ENCODE measurements around the gene GAB2.

The GAB2 gene

DNA sequence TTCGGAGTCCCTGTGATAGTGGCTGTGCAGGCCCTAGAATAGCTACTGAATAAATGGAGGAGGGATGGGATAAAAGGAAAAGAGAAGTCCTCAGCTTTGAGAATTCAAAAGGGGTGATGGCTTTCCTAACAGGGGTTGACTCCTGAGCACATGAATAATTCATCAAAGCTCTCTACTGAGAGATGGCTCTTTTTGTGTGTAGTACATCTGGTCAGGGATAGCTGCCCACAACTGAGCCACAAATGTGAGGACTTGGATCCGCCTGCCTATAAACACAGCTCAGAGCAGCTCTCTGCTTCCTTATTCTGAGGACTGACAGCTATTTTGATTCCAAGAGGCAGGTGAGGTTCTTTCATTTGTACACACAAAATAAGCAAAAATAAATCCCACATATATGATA, 146.6 kb downstream of the GAB2 start:
- DNase-seq, result no peak

- DNase-seq, result no peak
Measured at GRCh38 chr11:78269806-78270205, 147.8 kb downstream of the GAB2 start.

DNA sequence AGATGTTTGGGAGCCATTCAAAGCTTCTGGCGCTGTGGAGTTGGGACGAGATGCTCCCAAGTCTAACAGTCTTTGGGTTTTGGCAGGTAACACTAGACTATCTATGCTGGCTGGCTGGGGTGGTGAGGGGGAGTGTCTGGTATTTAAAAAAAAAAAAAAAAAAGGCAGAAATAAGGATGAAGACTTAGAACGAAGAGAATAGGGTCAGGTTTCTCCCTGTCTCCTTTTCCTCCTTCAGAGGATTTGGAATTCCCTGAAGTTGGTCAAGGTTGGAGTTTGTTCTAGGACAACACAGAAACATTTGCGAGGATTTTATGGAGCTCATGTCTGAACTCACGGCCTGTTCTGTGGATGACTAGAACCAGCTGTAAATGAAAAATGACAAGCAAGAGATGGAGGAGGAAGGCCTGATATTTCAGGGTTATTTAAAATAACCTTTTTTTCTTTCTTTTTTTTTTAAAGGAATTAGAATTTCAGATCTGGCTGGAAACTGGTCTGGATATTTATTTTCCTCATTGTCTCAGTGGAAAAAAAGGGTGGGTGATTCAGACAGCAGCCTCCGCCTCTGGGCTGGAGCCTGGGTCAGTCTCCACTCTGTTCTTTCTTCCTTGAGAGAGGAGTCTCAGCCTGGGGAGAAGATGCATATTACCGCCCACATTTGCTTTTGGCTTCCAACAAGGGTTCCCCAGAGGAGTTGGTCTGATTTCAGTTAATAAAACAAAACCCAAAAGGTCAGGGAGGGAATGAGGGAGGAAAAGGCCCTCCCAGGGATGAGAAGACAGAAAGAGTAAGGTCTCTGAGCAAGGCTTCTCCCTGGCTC, 148.8 kb downstream of the GAB2 start:
- DNase-seq, result no peak

DNA sequence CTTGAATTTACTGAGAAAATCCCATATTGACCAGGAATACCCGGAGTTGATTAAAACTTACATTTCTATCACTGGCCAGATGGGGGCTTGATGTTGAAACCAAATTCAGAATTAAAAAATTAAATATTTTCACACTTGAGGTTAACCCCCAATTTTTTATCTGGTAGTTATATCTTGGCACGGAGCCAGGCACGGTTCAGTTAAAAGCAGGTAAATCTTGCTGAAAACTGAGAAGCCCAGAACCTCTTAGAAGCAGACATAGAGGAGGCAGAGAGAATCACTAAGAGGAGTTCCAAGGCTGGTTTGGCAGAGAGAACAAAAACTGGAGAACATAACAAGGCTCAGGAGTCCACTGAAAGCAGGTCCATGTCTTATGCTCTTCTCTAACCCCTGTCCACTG, 151.2 kb downstream of the GAB2 start:
- no peak for DNase-seq

- DNase-seq, result no peak
Measured at GRCh38 chr11:78265326-78265725, 152.3 kb downstream of the GAB2 start.

GRCh38 chr11:78262691-78263090, 154.9 kb downstream of the GAB2 start:
- DNase-seq, result no peak

GRCh38 chr11:78262238-78262637, 155.4 kb downstream of the GAB2 start:
- no peak for DNase-seq

- DNase-seq, result no peak
Measured at GRCh38 chr11:78261828-78262227, 155.8 kb downstream of the GAB2 start.

- no peak for DNase-seq
Measured at GRCh38 chr11:78261367-78261766, 156.3 kb downstream of the GAB2 start.

GRCh38 chr11:78259777-78260487, 157.7 kb downstream of the GAB2 start:
- no peak for DNase-seq

DNA sequence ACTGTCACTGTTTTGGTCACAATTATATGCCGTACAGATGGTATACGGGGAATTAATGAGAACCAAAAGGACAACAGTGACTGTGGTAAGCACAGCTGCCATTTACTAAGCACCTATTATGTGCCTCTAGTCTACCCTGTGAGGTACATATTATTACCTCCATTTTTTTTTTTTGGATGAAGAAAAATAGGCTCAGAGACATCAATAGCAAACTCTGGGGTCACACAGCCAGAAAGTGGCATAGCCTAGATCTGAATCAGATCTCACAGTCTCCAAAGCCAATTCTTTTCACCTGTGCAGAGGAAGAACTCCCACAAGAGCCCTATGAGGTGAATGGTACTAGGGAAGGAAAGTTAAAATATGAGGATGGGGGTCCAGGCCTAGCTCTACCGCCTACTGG, 160.0 kb downstream of the GAB2 start:
- no peak for DNase-seq

DNA sequence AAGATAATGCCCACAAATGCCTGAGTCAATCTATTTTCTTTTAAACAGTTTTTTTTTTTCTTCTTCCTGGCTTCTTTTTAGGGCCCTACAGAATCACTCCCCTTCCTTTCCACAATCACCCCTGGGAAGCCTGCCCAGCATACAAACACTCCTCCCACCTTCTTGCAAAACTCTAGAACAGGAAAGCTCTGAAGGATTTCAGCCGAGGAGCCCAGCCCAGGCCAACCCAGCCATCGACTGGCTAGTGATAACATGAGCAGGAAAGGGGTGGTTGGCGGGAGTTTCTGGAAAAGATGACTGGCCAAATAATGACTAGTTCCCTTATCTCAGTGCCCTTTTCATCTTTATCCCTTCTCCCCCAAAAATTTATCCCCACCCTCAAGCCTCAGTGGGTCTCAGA, 160.7 kb downstream of the GAB2 start:
- DNase-seq, result no peak

- DNase-seq, result no peak
Measured at GRCh38 chr11:78255919-78256318, 161.7 kb downstream of the GAB2 start.

DNA sequence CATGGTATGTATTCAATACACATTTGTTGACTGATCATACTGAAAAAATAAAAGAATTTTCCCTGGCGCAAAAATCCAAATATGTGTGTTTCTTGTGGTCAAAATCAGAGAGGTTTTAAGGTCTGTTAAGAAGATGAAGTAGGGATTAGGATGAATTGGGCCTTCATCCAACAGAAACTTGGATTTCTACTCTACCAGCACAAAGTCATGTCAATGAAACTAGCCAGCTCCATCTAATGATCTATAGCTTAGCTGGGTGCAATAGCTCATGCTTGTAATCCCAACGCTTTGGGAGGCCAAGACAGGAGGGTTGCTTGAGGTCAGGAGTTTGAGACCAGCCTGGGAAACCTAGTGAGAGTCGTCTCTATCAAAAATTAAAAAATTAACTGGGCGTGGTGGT, 163.4 kb downstream of the GAB2 start:
- no peak for DNase-seq

DNA sequence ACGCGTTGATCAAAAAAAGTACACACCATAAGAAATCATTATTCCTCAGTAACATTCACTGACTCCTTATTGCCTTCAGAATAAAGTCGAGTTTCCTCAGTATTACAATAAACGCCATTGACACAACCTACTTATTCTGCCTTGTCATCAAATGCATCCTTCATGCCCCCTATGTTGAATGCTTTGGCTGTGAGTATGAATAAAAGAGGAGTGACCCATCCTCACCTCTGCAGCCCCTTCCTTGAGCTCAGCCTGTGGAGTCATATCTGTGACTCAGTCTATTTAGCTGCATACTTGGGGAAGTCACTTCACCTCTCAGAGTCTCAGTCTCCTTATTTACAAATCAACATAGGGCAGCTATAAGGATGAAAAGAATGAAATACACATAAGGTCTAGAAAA, 163.8 kb downstream of the GAB2 start:
- no peak for DNase-seq

GRCh38 chr11:78251083-78251775, 166.4 kb downstream of the GAB2 start:
- no peak for DNase-seq

- DNase-seq, result no peak
Measured at GRCh38 chr11:78250099-78250498, 167.5 kb downstream of the GAB2 start.

DNA sequence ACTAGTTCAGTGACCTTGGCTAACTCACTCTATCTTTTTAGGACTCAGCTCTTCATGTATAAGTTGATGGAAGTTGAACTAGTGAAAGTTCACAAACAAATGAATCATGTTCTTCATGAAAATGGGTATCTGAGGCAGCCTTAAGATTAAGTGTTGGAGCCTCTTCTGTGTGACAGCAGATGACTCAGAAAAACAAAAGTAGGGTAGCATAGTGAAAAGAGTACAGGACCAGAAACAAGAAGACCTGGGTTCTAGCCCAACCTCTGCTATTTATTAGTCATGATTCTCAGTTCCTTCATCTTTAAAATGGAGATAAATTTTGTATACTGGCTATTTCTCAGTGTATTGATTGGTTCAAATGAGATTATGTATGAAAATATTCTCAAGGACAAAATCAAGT, 168.7 kb downstream of the GAB2 start:
- no peak for DNase-seq

- DNase-seq, result no peak
Measured at GRCh38 chr11:78248191-78248590, 169.4 kb downstream of the GAB2 start.

DNA sequence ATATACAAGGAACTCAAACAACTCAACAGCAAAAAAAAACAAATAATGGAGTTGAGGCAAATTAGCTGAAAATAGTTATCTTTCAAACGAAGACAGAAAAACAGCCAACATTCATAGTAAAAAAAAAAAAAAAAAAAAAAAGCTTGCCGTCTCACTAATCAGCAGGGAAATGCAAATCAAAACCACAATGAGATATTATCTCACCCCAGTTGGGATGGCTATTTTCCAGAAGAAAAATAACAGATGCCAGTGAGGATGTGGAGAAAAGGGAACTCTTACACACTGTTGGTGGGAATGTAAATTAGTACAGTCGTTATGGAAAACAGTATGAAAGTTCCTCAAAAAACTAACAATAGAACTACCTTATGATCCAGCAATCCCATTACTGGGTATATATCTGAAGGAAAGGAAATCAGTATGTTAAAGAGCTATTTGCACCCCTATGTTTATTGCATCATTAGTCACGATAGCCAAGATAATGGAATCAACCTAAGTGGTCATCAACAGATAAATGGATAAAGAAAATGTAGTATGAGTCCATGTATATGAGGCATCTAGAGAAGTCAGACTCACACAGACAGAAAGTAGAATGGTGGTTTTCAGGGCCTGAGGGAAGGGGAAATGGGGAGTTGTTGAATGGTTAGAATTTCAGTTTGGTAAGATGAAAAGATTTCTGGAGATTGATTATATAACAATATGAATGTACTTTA, 172.9 kb downstream of the GAB2 start:
- DNase-seq, result no peak

DNA sequence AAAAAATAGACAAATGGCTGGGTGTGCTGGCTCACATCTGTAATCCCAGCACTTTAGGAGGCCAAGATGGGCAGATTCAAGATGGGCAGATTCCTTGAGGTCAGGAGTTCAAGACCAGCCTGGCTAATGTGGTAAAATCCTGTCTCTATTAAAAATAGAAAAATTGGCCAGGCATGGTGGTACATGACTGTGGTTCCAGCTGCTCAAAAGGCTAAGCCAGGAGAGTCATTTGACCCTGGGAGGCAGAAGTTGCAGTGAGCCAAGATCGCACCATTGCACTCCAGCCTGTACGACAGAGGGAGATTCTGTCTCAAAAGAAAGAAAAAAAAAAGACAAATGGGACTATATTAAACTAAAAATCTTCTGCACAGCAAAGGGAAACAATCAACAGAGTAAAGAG, 173.5 kb downstream of the GAB2 start:
- no peak for DNase-seq

DNA sequence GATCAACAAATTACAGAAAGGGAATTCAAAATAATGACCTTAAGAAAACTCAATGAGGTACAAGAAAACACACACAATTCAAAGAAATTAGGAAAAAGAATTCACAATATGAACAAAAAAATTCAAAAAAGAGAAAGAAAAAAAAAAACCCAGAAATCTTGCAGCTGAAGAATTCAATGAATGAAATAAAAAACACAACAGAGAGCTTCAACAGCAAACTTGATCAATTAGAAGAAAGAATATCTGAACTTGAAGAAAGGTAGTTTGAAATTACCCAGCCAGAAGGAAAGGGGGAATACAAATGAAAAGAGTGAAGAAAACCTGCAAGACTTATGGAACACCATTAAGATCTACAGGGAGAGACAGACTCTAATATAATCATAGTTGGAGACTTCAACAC, 176.1 kb downstream of the GAB2 start:
- no peak for DNase-seq

- no peak for DNase-seq
Measured at GRCh38 chr11:78239781-78240180, 177.8 kb downstream of the GAB2 start.

Measured in activated naive CD4-positive, alpha-beta T cell treated with anti-CD3 and anti-CD28 coated beads, Interleukin-2, amount 50 U/mL, for 16 hours (primary cell).